Measurements from ENCODE around the gene FBN1.

DNA sequence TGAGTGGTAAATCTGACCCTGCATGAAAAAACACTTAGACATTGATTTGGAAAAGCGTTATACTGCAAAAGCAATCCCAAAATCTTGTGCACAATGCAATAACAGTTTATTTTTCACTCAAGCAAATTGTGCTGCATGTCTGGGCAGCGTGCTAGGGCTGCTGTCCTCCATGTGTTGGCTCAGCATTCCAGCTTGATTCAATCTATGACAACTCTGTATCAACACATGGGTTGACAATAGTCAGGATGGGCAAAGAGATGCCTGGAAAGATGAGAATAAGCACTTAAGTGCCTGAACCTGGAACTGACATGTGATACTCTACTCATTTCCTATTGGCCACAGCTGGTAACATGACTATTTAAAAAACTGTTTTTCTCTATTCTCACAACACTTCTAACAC lies 262.5 kb downstream of the FBN1 start:
- TF ChIP-seq POLR2A (IDR thresholded peaks at IDR 0.05): no peak
- TF ChIP-seq, protein P1, sequence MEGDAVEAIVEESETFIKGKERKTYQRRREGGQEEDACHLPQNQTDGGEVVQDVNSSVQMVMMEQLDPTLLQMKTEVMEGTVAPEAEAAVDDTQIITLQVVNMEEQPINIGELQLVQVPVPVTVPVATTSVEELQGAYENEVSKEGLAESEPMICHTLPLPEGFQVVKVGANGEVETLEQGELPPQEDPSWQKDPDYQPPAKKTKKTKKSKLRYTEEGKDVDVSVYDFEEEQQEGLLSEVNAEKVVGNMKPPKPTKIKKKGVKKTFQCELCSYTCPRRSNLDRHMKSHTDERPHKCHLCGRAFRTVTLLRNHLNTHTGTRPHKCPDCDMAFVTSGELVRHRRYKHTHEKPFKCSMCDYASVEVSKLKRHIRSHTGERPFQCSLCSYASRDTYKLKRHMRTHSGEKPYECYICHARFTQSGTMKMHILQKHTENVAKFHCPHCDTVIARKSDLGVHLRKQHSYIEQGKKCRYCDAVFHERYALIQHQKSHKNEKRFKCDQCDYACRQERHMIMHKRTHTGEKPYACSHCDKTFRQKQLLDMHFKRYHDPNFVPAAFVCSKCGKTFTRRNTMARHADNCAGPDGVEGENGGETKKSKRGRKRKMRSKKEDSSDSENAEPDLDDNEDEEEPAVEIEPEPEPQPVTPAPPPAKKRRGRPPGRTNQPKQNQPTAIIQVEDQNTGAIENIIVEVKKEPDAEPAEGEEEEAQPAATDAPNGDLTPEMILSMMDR (IDR thresholded peaks at IDR 0.05): no peak

Data from adrenal gland (tissue), 5 donors.